ENCODE results near the gene TMEM163.

Gene TMEM163

GRCh38 chr2:134667541-134667940, 51.3 kb downstream of the TMEM163 start:
- H3K4me3 ChIP-seq (ENCODE audit: insufficient read depth in 1 of 2, low read depth in 1 of 2, low read length in 2 of 2), result no peak overlapping the region
- H3K27ac ChIP-seq (ENCODE audit: low read length, poor library complexity, severe bottlenecking), result peak overlapping the region; percentile 94
- H3K9me3 ChIP-seq (ENCODE audit: control insufficient read depth, low read length), result no peaks in the 10 kb centered on the region
- no peak for DNase-seq
- no peak overlapping the region for H4K8ac ChIP-seq (ENCODE audit: low read length)
- WGBS, result 80% methylated on average over 1 of the region's 2 CpGs
- H3K27me3 ChIP-seq (ENCODE audit: control insufficient read depth in 1 of 2, insufficient read depth in 1 of 2, low read length in 2 of 2), result peaks cover 0 to 16% of the 10 kb centered on the region in 2 experiments
- H2AK5ac ChIP-seq (ENCODE audit: low read length, severe bottlenecking), result peak overlapping the region; percentile 98
- no peak overlapping the region for H2BK12ac ChIP-seq (ENCODE audit: low read length in 2 of 2)
- H3K23ac ChIP-seq (ENCODE audit: low read length in 2 of 2), result no peak overlapping the region
- no peaks in the 10 kb centered on the region for H3K36me3 ChIP-seq (ENCODE audit: control insufficient read depth in 1 of 2, insufficient read depth in 2 of 2, low read depth in 1 of 2, low read length in 2 of 2)
- no peak overlapping the region for H4K91ac ChIP-seq (ENCODE audit: low read length)
- H3K79me1 ChIP-seq (replicated peaks; ENCODE audit: low read length, poor library complexity, severe bottlenecking), result peaks cover 25% of the 10 kb centered on the region
- H3K9ac ChIP-seq (ENCODE audit: low read length), result no peak overlapping the region
- no peak overlapping the region for H3K4me2 ChIP-seq (ENCODE audit: low read length, poor library complexity, severe bottlenecking)
- H2AFZ ChIP-seq (ENCODE audit: low read depth, low read length), result no peak overlapping the region
- H3K4ac ChIP-seq (ENCODE audit: low read depth in 1 of 2, low read length in 2 of 2), result no peak overlapping the region
- peak overlapping the region; percentile 57 for H2BK5ac ChIP-seq (ENCODE audit: low read depth, low read length, poor library complexity, severe bottlenecking)
- peaks cover 39% of the 10 kb centered on the region for H3K4me1 ChIP-seq (ENCODE audit: control insufficient read depth, insufficient read depth, low read depth, low read length)
- no peak overlapping the region for H3K14ac ChIP-seq (ENCODE audit: low read length in 2 of 2)
- no peak overlapping the region for H3K18ac ChIP-seq (ENCODE audit: low read depth in 1 of 2, low read length in 2 of 2)
- no peak overlapping the region for H2BK120ac ChIP-seq (ENCODE audit: low read depth, low read length)
- no peak overlapping the region for H2BK15ac ChIP-seq (ENCODE audit: low read depth, poor library complexity, severe bottlenecking)

DNA sequence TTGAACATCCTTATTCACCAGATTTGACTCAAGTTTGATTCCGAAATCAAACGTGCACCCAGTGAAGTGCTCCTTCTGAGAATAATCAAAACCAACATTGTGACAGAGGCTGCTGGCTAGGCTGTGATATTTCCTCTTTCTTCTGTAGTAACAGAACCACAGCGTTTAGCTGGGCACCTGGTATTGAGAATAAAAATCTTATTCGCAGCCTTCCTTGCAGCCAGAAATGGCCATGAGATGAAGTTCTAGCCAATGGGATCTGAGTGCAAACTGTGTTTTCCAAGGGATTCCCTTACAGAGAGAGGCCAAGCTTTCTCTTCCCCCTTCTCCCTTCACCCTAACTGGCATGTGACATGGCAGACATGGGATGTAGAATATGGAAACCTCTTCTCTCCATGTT, 51.7 kb downstream of the TMEM163 start:
- no peak overlapping the region for H3K4me3 ChIP-seq (ENCODE audit: insufficient read depth in 1 of 2, low read depth in 1 of 2, low read length in 2 of 2)
- no peak overlapping the region for H2AK5ac ChIP-seq (ENCODE audit: low read length, severe bottlenecking)
- H2AFZ ChIP-seq (ENCODE audit: low read depth, low read length), result no peak overlapping the region
- H3K79me1 ChIP-seq (replicated peaks; ENCODE audit: low read length, poor library complexity, severe bottlenecking), result peaks cover 21% of the 10 kb centered on the region
- H4K8ac ChIP-seq (ENCODE audit: low read length), result no peak overlapping the region
- no peaks in the 10 kb centered on the region for H3K9me3 ChIP-seq (ENCODE audit: control insufficient read depth, low read length)
- no peak overlapping the region for H3K14ac ChIP-seq (ENCODE audit: low read length in 2 of 2)
- no peak overlapping the region for H3K9ac ChIP-seq (ENCODE audit: low read length)
- H3K18ac ChIP-seq (ENCODE audit: low read depth in 1 of 2, low read length in 2 of 2), result no peak overlapping the region
- no peak overlapping the region for H3K4ac ChIP-seq (ENCODE audit: low read depth in 1 of 2, low read length in 2 of 2)
- no peak overlapping the region for H3K23ac ChIP-seq (ENCODE audit: low read length in 2 of 2)
- no peak overlapping the region for H4K91ac ChIP-seq (ENCODE audit: low read length)
- H3K4me1 ChIP-seq (ENCODE audit: control insufficient read depth, insufficient read depth, low read depth, low read length), result peaks cover 39% of the 10 kb centered on the region
- H2BK120ac ChIP-seq (ENCODE audit: low read depth, low read length), result no peak overlapping the region
- H3K27me3 ChIP-seq (ENCODE audit: control insufficient read depth in 1 of 2, insufficient read depth in 1 of 2, low read length in 2 of 2), result peaks cover 0 to 16% of the 10 kb centered on the region in 2 experiments
- 100% methylated on average over 4 of the region's 4 CpGs for WGBS
- no peak overlapping the region for H2BK12ac ChIP-seq (ENCODE audit: low read length in 2 of 2)
- H3K4me2 ChIP-seq (ENCODE audit: low read length, poor library complexity, severe bottlenecking), result no peak overlapping the region
- peak overlapping the region; percentile 79 for H3K27ac ChIP-seq (ENCODE audit: low read length, poor library complexity, severe bottlenecking)
- H2BK15ac ChIP-seq (ENCODE audit: low read depth, poor library complexity, severe bottlenecking), result no peak overlapping the region
- H2BK5ac ChIP-seq (ENCODE audit: low read depth, low read length, poor library complexity, severe bottlenecking), result peak overlapping the region; percentile 57
- DNase-seq, result no peak
- no peaks in the 10 kb centered on the region for H3K36me3 ChIP-seq (ENCODE audit: control insufficient read depth in 1 of 2, insufficient read depth in 2 of 2, low read depth in 1 of 2, low read length in 2 of 2)

DNA sequence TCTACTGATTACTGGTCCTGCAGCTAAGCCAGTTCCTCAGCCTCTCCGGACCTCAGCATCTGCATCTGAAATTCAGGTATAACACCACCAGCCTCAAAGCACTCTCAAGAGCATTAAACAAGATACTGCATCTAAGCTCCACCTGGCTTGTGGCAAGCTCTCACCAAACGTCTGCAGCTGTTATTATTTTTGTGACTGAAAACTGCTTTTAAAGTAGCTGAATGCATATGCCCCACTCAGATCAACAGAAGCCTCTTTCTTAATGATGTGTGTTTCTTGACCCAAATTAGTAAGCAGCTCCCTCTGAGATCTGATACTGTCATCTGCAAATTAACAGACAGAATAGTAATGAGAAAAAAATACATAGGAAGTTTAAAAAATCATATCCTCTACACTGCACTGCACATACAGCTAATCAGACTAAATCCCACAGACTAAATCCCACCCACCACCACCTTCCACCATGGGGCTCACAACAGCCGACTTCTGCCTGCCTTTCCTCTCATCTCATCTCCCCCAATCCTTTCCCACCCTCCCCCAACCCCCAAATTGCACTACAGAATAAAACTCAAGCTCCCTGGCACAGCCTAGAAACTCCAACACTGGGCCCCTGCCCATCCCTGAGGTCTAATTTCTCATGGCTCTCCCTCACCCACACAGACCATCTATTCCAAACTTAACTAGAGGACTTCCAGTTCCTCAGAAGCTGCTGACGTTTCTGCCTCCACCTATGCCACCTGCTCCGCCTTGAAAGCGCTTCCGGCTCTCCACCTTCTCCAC, 52.9 kb downstream of the TMEM163 start:
- WGBS, result 78% methylated on average over 7 of the region's 7 CpGs
- no peak overlapping the region for H2BK12ac ChIP-seq (ENCODE audit: low read length in 2 of 2)
- peaks cover 14% of the 10 kb centered on the region for H3K79me1 ChIP-seq (replicated peaks; ENCODE audit: low read length, poor library complexity, severe bottlenecking)
- H3K14ac ChIP-seq (ENCODE audit: low read length in 2 of 2), result no peak overlapping the region
- H3K27me3 ChIP-seq (ENCODE audit: control insufficient read depth in 1 of 2, insufficient read depth in 1 of 2, low read length in 2 of 2), result peaks cover 0 to 16% of the 10 kb centered on the region in 2 experiments
- H4K91ac ChIP-seq (ENCODE audit: low read length), result no peak overlapping the region
- H3K9ac ChIP-seq (ENCODE audit: low read length), result no peak overlapping the region
- DNase-seq, result no peak
- H3K4me2 ChIP-seq (ENCODE audit: low read length, poor library complexity, severe bottlenecking), result no peak overlapping the region
- peaks cover 31% of the 10 kb centered on the region for H3K4me1 ChIP-seq (ENCODE audit: control insufficient read depth, insufficient read depth, low read depth, low read length)
- no peak overlapping the region for H2BK120ac ChIP-seq (ENCODE audit: low read depth, low read length)
- no peak overlapping the region for H3K4me3 ChIP-seq (ENCODE audit: insufficient read depth in 1 of 2, low read depth in 1 of 2, low read length in 2 of 2)
- no peak overlapping the region for H4K8ac ChIP-seq (ENCODE audit: low read length)
- peak overlapping the region; percentile 28 for H2AK5ac ChIP-seq (ENCODE audit: low read length, severe bottlenecking)
- H2BK5ac ChIP-seq (ENCODE audit: low read depth, low read length, poor library complexity, severe bottlenecking), result no peak overlapping the region
- no peak overlapping the region for H3K23ac ChIP-seq (ENCODE audit: low read length in 2 of 2)
- no peak overlapping the region for H3K4ac ChIP-seq (ENCODE audit: low read depth in 1 of 2, low read length in 2 of 2)
- no peak overlapping the region for H2BK15ac ChIP-seq (ENCODE audit: low read depth, poor library complexity, severe bottlenecking)
- no peak overlapping the region for H2AFZ ChIP-seq (ENCODE audit: low read depth, low read length)
- H3K27ac ChIP-seq (ENCODE audit: low read length, poor library complexity, severe bottlenecking), result peak overlapping the region; percentile 8
- H3K9me3 ChIP-seq (ENCODE audit: control insufficient read depth, low read length), result no peaks in the 10 kb centered on the region
- H3K18ac ChIP-seq (ENCODE audit: low read depth in 1 of 2, low read length in 2 of 2), result no peak overlapping the region
- no peaks in the 10 kb centered on the region for H3K36me3 ChIP-seq (ENCODE audit: control insufficient read depth in 1 of 2, insufficient read depth in 2 of 2, low read depth in 1 of 2, low read length in 2 of 2)

DNA sequence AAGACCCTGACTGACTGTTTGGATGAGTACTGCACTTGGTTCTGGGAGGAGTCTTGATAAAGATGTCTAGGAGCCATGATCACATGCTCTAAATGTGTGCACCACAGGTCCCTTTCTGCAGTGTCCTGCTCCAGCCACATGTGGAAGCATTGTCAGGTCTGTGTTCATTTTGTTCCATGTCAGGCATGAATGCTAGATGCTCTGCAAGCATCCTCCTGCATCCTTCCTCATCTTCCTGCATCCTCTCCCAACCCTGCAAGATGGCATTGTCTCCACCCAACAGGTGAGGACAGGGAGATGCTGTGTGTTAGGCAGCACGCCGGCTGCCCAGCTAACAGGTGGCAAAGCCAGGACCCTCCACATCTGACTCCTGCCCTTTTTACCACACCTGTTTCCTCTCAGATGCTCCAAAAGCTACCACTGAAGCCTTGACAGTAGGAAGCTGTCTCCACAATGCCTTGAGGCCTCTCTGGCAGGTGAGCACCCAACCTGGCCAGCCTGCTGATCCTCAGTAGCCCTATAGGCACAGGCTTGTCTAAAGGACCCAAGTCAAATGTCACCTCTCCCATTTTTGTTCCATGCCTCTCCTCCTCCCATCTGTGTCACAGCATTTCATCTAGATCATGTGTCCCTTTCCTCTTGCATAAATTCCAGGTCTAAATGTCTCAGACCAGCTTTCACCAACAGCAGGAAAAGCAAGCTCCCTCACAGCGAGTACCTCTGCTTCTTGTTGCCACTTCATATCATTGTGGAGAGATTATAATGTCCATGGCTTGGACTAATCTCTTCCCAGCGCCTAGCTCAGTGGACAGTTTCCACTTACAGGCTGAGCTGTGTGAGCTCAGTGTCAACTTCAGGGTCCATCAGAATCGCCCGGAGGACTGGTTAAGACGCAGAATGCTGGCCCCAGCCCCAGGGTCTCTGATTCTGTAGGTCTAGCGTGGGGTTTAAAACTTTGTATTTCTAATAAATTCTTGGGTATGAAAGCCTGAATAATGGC, 55.0 kb downstream of the TMEM163 start:
- Histone ChIP-seq H3K4ac (ENCODE audit: low read depth in 1 of 2, low read length in 2 of 2) (no peak overlapping the region), H3K4me1 (ENCODE audit: control insufficient read depth, insufficient read depth, low read depth, low read length) (peaks cover 16% of the 10 kb centered on the region), H3K9me3 (ENCODE audit: control insufficient read depth, low read length) (no peaks in the 10 kb centered on the region), H3K27ac (ENCODE audit: low read length, poor library complexity, severe bottlenecking) (no peak overlapping the region), H3K18ac (ENCODE audit: low read depth in 1 of 2, low read length in 2 of 2) (no peak overlapping the region), H2BK5ac (ENCODE audit: low read depth, low read length, poor library complexity, severe bottlenecking) (no peak overlapping the region), H3K4me2 (ENCODE audit: low read length, poor library complexity, severe bottlenecking) (no peak overlapping the region), H3K79me1 (replicated peaks; ENCODE audit: low read length, poor library complexity, severe bottlenecking) (peaks cover 27% of the 10 kb centered on the region), H3K14ac (ENCODE audit: low read length in 2 of 2) (no peak overlapping the region), H3K9ac (ENCODE audit: low read length) (no peak overlapping the region), H3K23ac (ENCODE audit: low read length in 2 of 2) (no peak overlapping the region), H2AK5ac (ENCODE audit: low read length, severe bottlenecking) (no peak overlapping the region), H2BK120ac (ENCODE audit: low read depth, low read length) (no peak overlapping the region), H2BK15ac (ENCODE audit: low read depth, poor library complexity, severe bottlenecking) (no peak overlapping the region), H4K91ac (ENCODE audit: low read length) (no peak overlapping the region), H3K4me3 (ENCODE audit: insufficient read depth in 1 of 2, low read depth in 1 of 2, low read length in 2 of 2) (no peak overlapping the region), H4K8ac (ENCODE audit: low read length) (no peak overlapping the region), H2AFZ (ENCODE audit: low read depth, low read length) (no peak overlapping the region), H2BK12ac (ENCODE audit: low read length in 2 of 2) (no peak overlapping the region), H3K36me3 (ENCODE audit: control insufficient read depth in 1 of 2, insufficient read depth in 2 of 2, low read depth in 1 of 2, low read length in 2 of 2) (no peaks in the 10 kb centered on the region), H3K27me3 (ENCODE audit: control insufficient read depth in 1 of 2, insufficient read depth in 1 of 2, low read length in 2 of 2) (peaks cover 0 to 17% of the 10 kb centered on the region in 2 experiments)
- no peak for DNase-seq
- WGBS, result 93% methylated on average over 8 of the region's 8 CpGs

All from mesenchymal stem cell (in vitro differentiated cells and primary cell).